SU-DHL-6 (cell line): ENCODE data around the gene RPTOR.

Experiments used
- H2AFZ ChIP-seq: fragments of 200-600 bp; sonication (generic); 2 replicates; pipeline ENCODE4 v1.6.1; 2014; ENCODE audit warnings: low read depth, mild to moderate bottlenecking, moderate library complexity, mixed read lengths, antibody characterized with exemption, low read length; ENCODE audit not compliant: severe bottlenecking
- H3F3A ChIP-seq: fragments of 200-600 bp; shearing (Covaris generic); 2 replicates; pipeline ENCODE4 v1.6.0; 2016; ENCODE audit warnings: antibody characterized with exemption, mild to moderate bottlenecking; ENCODE audit not compliant: insufficient read depth
- H3K27ac ChIP-seq: fragments of 200-600 bp; sonication (generic); 2 replicates; pipeline ENCODE4 v1.5.1; 2016; ENCODE audit warnings: low read depth, mild to moderate bottlenecking, low read length, moderate library complexity, mixed read lengths
- H3K27me3 ChIP-seq: fragments of 200-600 bp; sonication (generic), shearing (Covaris generic); 2 replicates; pipeline ENCODE4 v1.6.0; 2014; ENCODE audit warnings: mild to moderate bottlenecking, low read length
- H3K36me3 ChIP-seq: fragments of 200-600 bp; sonication (generic); 2 replicates; pipeline ENCODE4 v1.6.1; 2014; ENCODE audit warnings: mild to moderate bottlenecking, low read length, mixed read lengths
- H3K4me2 ChIP-seq: fragments of 300-600, 200-600 bp; shearing (Covaris generic), sonication (generic); 2 replicates; pipeline ENCODE4 v1.6.0; 2014; ENCODE audit warnings: low read length, low read depth, mild to moderate bottlenecking; ENCODE audit not compliant: poor library complexity, severe bottlenecking
- H3K4me3 ChIP-seq: fragments of 200-600 bp; sonication (generic); 2 replicates; pipeline ENCODE4 v1.5.1; 2014; ENCODE audit warnings: antibody characterized with exemption, low read length, mild to moderate bottlenecking, mixed read lengths; ENCODE audit not compliant: insufficient read depth, poor library complexity, severe bottlenecking
- H3K79me2 ChIP-seq: fragments of 200-600 bp; sonication (generic); 2 replicates; pipeline ENCODE4 v1.6.1; 2014; ENCODE audit warnings: mild to moderate bottlenecking, low read length, moderate library complexity; ENCODE audit not compliant: insufficient read depth
- H3K9ac ChIP-seq: fragments of 200-600 bp; sonication (generic); 2 replicates; pipeline ENCODE4 v1.7.0; 2014; ENCODE audit warnings: mild to moderate bottlenecking, low read length
- H3K9me2 ChIP-seq: fragments of 200-600 bp; sonication (generic); replicated peaks from 2 replicates; pipeline ENCODE4 v1.6.1; 2014; ENCODE audit warnings: low read length; ENCODE audit not compliant: insufficient read depth
- H3K9me3 ChIP-seq: fragments of 200-600 bp; sonication (generic); 2 replicates; pipeline ENCODE4 v1.6.1; 2014; ENCODE audit warnings: low read length, mixed read lengths; ENCODE audit not compliant: insufficient read depth
- H4K20me1 ChIP-seq: fragments of 200-600 bp; sonication (generic); 2 replicates; pipeline ENCODE4 v1.6.1; 2014; ENCODE audit warnings: low read depth, mild to moderate bottlenecking, antibody characterized with exemption, low read length, moderate library complexity, mixed read lengths
- EZH2phosphoT487 ChIP-seq: fragments of 200-600 bp; sonication (generic), shearing (Covaris generic); conservative IDR thresholded peaks from 2 replicates; pipeline ENCODE4 v1.6.1; 2018; ENCODE audit warnings: mild to moderate bottlenecking, antibody characterized with exemption, low read length, moderate library complexity, mixed read lengths
- TF ChIP-seq, protein P1 (sequence below): fragments of 200-600 bp; sonication (generic); IDR thresholded peaks from one replicate; pipeline ENCODE4 v1.5.1; 2017; ENCODE audit warnings: antibody characterized with exemption, mild to moderate bottlenecking, low read length, moderate library complexity; ENCODE audit not compliant: insufficient read depth, poor library complexity, severe bottlenecking

RPTOR gene

DNA sequence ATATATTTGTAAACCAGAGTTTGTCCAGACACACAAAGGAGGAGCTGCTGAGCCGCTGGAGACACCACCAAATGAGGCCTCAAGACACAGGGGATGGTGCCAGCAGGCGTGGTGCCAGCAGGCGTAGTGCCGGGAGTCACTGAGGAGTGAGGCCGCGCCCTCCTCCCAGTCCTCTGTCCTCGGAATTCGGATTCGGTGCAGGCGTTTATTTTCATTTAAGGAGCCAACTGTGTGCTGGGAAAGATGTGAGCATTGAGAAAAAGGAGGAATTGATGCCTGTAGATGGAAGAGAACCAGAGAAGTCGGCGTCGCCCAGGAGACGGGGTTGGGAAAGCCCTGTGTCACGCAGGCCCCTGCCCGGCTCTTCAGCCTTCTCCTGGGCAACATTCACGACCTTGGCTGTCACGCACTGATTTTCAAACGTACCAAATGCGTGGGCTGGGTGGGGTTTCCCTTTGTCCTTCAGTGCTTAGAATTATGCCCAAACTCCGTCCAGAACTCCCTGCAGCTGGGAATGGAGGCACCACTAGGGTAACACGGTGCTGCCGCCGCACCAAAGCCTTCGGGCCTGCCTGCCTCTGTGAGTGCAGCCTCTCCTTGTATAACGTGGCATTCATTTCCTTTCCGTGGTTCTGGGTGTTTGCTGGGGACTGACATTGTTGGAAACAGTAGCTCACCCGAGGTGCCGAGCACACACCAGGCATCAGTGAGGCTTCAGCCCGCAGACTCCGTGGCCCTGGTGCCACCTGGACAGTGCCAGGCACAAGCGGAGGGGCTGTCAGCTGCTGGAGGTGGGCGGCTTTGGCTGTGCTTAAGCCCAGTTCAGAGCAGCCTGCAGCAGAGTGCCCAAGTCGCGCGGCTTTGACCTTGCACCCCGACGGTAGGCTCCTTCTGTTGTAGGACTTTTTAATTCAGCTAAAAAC, 398.0 kb downstream of the RPTOR start:
- Histone ChIP-seq H3K27ac (no peak overlapping the region), H3K79me2 (no peaks in the 10 kb centered on the region), H3K9me2 (no peaks in the 10 kb centered on the region), H3F3A (no peaks in the 10 kb centered on the region), H3K27me3 (no peaks in the 10 kb centered on the region), H4K20me1 (no peaks in the 10 kb centered on the region), H3K9ac (no peak overlapping the region), H3K9me3 (no peaks in the 10 kb centered on the region), H3K4me2 (no peak overlapping the region), H3K4me3 (no peak overlapping the region), H2AFZ (no peak overlapping the region), H3K36me3 (no peaks in the 10 kb centered on the region)
- no peak for TF ChIP-seq EZH2phosphoT487
- TF ChIP-seq, protein P1, sequence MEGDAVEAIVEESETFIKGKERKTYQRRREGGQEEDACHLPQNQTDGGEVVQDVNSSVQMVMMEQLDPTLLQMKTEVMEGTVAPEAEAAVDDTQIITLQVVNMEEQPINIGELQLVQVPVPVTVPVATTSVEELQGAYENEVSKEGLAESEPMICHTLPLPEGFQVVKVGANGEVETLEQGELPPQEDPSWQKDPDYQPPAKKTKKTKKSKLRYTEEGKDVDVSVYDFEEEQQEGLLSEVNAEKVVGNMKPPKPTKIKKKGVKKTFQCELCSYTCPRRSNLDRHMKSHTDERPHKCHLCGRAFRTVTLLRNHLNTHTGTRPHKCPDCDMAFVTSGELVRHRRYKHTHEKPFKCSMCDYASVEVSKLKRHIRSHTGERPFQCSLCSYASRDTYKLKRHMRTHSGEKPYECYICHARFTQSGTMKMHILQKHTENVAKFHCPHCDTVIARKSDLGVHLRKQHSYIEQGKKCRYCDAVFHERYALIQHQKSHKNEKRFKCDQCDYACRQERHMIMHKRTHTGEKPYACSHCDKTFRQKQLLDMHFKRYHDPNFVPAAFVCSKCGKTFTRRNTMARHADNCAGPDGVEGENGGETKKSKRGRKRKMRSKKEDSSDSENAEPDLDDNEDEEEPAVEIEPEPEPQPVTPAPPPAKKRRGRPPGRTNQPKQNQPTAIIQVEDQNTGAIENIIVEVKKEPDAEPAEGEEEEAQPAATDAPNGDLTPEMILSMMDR = no peak

DNA sequence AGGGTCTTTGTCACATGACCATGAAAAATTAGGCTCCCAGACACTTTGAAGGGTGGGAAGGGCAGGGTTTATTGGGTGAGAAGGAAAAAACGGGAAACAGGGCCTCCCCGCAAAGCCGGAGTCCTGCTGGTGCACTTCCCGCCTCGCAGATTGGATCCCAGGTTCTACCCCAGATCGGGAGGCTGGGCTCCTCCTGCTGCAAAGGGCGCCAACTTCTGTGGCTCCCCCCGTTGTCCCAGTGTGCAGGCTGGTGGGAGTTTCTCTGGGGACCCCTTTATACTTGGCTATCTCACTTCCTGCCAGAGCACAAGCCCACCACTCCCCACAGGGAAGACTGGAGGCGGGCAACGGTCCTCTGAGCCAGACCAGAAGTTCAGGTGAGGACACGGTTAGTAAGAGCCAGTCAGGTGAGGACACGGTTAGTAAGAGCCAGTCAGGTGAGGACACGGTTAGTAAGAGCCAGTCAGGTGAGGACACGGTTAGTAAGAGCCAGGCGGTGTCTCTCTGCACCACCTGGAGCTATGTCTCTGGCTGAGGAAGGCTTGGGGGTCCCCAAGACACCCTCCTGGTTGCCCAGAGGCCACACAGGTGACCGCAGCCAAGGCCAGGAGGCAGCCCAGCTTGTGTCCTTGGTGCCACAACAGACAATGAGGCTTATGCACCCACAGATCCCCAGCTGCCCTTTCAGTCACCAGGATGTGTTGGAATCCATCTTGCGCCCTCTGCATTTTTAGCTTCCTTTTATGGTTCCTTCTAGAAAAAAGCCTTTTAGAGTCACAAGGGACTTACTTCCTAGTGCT, 398.9 kb downstream of the RPTOR start:
- H3K9me3 ChIP-seq = no peaks in the 10 kb centered on the region
- TF ChIP-seq EZH2phosphoT487 = no peak
- TF ChIP-seq, protein P1 = no peak
- H3K36me3 ChIP-seq = no peaks in the 10 kb centered on the region
- no peaks in the 10 kb centered on the region for H4K20me1 ChIP-seq
- no peak overlapping the region for H3K4me2 ChIP-seq
- H3K9me2 ChIP-seq = no peaks in the 10 kb centered on the region
- no peak overlapping the region for H3K9ac ChIP-seq
- H3F3A ChIP-seq = no peaks in the 10 kb centered on the region
- no peaks in the 10 kb centered on the region for H3K27me3 ChIP-seq
- no peak overlapping the region for H3K4me3 ChIP-seq
- no peak overlapping the region for H3K27ac ChIP-seq
- H2AFZ ChIP-seq = no peak overlapping the region
- H3K79me2 ChIP-seq = no peaks in the 10 kb centered on the region

DNA sequence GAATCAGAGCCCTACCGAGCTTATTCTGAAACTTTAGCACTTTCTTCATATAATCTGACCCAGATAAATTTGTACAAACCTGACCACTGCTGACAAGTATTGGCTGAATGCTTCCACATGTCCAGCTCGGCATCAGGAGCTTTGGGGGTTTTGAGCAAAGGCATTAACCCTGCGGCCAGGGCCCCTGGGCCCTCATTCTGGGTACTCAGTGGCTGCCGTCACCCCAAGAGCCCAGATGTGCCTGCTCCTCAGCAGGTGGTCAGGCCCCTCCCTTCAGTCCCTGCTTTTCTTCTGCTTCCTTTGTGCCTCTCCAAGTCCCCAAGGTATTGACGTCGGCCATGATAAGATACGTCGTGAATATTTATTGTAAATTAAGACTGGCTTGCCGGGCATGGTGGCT, 399.7 kb downstream of the RPTOR start:
- H3F3A ChIP-seq = no peaks in the 10 kb centered on the region
- no peak overlapping the region for H3K4me3 ChIP-seq
- H4K20me1 ChIP-seq = no peaks in the 10 kb centered on the region
- no peak overlapping the region for H2AFZ ChIP-seq
- TF ChIP-seq, protein P1 = no peak
- no peaks in the 10 kb centered on the region for H3K27me3 ChIP-seq
- no peak overlapping the region for H3K4me2 ChIP-seq
- no peak overlapping the region for H3K9ac ChIP-seq
- no peaks in the 10 kb centered on the region for H3K9me3 ChIP-seq
- no peak overlapping the region for H3K27ac ChIP-seq
- no peaks in the 10 kb centered on the region for H3K36me3 ChIP-seq
- H3K79me2 ChIP-seq = no peaks in the 10 kb centered on the region
- H3K9me2 ChIP-seq = no peaks in the 10 kb centered on the region
